Central memory CD4-positive, alpha-beta T cell (primary cell): ENCODE measurements around the gene BLCAP.
A peak's percentile ranks its signal among the peaks of the same experiment; 100 is the strongest.
"Not testable (repeated sequence)": the region's sequence is repeated elsewhere in the genome, so short reads cannot be mapped to it uniquely, and the experiment has no call there.

Experiments used
- DNase-seq: peaks from one replicate; pipeline ENCODE4 v3.0.0; 2022
- total RNA-seq, 3 experiments: gene quantifications; one replicate each; lab custom pipeline; 2026; lab: John Stamatoyannopoulos, UW

The BLCAP gene, protein sequence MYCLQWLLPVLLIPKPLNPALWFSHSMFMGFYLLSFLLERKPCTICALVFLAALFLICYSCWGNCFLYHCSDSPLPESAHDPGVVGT
- 34.7 to 75.5 (median 45.0) reads per million in 3 experiments for total RNA-seq

DNA sequence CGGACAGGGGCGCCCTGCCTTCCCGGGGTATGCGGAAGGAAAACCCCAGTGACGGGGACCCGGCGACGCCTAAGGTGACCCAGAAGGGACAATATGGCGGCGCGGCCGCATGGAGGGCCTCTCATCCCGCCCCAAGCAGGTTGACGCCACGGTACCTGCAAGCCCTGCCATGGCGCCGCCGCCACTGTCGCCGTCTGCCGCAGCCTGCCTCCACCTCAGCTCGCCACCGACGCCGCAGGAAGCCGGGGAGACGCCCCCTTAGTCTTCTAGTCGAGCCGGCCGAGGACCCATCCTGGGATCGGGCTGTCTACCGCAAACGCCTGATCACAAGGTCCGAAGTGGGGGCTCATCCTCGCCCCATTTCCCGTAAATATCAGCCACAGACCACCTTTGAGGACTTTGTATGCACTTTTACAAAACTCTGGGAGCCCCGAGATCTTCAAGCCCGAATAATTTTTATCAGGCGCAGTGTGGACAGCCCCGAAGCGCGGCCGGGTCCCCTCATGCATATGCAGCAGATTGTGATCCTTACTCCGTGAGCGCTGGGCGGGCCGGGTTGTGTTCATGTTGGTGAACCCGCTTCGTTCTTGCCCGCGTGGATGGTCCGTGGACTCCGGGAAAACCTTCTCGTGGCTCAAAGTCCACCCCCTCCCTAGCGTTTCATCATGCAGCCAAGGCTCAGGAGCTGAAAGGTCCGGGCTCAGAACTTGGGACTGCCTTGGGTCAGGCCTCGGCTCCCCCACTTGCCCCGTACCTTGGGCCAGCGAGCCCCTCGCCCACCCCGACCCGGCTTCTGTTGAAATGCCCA, at the start of gene BLCAP:
TSS of gene BLCAP (minus strand) at position 239 of the 808 bp plus-strand sequence. CDS start 8,702 bp downstream, outside the sequence.
- DNase-seq = peak; percentile 96

DNA sequence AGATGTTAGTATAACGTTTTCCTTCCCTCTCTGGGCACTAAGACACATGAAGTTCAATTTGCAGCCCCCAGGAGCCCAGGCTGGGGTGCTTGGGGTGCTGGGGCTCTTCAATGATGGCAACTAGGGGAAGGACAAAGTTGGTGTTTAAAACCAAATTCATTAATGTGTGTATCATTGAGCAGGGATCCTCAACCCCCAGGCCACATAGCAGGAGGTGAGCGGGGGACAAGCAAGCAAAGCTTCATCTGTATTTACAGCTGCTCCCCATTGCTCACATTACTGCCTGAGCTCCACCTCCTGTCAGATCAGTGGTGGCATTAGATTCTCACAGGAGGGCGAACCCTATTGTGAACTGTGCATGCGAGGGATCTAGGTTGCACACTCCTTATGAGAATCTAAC, 49.8 kb upstream of the BLCAP start:
- not testable (repeated sequence) for DNase-seq

DNA sequence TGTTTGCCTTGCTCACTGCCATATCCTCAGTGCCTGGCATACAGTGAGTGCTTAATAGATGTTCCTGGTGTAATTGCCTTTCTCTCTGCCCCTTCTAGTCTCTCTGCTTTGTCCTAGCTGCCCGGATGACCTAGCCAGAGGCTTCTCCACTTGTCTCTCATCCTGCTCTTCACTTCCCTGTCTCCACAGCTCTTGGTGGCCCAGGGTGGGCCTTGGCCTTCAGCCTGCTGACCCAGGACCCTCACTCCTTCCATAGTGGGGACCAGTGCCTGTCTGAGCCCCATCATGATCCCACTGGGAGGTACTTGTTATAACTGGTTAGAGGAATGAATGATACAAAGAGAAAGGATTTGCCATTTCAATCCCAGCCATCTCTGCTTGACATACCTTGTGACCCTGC, 49.2 kb upstream of the BLCAP start:
- DNase-seq = no peak

DNA sequence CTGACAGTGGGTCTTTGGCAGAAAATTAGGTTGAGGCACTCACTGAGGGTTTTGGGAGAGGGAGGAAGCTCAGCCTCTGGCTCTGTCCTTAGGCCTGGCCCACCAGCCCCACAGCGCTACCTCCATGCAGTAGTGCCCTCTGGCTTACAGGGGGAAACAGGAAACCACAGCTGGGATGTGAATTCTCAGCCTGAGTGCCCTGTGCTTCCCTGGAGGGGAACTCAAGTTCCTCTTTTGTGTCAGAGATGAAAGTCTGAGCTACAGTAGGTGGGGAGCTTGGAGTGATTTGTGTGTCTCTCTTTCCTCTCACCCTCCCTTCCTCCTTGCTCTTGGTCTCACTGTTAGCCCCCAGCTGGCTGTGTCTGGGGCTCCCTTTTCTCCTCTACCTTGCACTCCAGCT, 48.2 kb upstream of the BLCAP start:
- DNase-seq = no peak

DNA sequence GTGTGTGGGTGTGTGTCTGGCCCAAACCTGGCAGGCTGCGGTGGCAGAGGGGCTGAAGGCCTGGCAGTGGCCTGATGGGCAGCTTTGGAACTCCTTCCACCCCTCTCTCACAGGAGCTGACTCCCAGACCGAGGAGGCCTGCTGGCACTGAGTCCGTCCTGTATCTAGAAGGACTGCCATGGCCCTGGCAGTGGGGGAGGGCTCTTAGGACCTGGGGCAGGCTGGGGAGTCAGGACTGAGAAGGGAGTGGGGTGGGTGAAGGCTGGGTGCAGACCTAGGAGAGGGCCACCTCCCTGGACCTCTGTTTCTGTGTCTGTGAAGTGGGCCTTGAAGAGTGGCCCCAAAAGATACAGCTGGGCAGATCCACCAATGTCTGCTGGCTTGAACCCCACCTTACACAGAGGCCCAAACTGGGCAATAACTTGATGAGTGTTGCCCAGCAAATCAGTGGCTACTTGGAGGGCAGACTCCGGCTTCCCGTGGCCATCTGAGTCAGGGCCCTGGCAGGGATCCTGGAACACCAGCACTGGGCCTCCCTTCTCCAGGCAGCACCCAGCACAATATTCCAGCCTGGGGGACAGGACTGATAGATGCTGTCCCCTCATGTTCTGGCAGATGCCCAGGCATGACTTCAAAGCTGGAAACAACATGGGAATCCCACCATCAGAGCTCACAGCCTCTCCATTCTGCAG, 46.7 kb upstream of the BLCAP start:
- DNase-seq = no peak

DNA sequence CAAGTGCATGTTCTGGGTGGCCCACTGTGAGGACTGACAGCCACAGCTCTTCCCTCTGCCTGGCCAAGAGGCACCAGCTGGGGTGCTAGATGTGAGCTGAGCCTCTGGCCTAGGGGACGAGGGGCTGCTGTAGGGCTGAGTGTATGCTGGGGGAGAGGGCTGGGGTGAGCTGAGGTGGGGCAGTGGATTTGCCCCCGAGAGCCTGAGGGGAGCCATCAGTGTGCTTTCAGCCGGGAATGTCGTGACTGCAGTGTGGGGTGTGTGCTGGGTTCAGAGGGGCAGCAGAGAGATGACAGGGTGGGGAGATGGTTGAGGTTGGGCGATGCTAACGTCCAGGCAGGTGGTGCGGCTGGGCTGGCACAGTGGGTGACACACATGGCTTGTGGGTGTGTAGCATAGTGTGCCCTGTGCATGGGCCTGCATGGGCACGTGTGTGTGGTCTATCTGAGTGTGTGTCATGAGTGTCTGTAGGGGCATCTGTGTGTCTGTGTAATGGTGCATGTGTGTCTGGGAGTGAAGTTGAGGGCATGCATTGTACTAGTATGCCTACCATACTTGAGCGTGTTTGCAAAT, 46.0 kb upstream of the BLCAP start:
- DNase-seq = no peak

DNA sequence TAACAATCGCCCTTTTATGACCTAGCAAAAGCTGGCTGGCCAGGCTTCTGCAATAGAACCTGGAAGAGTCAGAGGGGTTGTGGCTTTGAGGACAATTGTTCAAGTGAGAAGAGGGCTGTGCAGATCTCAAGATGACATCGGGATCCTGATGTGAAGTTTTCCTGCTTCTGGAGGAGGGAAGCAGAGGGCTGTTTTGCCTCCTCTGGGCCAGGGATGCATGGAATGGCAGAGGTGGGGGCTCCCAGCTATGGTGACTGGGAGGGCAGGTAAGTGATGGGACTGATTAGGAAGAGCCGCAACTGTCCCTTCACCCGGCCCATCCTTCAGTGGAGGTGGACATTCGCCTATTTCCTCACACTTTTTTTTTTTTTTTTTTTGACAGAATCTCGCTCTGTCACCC, 43.4 kb upstream of the BLCAP start:
- DNase-seq = no peak

DNA sequence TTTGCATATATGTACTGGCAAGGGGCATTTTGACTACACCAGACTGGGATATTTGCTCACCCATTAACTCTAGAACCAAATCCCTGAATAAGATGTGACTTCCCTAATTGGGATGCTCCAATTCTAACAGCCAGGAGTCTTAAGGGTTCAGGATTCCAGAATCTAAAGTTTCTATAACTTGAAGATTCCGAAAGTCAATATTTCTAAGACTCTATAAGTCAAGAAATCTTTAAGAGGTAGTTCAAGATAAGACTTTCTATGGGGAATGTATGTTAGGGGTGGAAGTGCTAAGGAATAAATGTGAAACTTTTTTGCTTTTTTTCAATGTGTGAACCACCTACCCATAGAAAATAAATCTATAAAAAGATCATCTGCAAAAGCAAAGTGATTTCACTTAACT, 42.7 kb upstream of the BLCAP start:
- no peak for DNase-seq

DNA sequence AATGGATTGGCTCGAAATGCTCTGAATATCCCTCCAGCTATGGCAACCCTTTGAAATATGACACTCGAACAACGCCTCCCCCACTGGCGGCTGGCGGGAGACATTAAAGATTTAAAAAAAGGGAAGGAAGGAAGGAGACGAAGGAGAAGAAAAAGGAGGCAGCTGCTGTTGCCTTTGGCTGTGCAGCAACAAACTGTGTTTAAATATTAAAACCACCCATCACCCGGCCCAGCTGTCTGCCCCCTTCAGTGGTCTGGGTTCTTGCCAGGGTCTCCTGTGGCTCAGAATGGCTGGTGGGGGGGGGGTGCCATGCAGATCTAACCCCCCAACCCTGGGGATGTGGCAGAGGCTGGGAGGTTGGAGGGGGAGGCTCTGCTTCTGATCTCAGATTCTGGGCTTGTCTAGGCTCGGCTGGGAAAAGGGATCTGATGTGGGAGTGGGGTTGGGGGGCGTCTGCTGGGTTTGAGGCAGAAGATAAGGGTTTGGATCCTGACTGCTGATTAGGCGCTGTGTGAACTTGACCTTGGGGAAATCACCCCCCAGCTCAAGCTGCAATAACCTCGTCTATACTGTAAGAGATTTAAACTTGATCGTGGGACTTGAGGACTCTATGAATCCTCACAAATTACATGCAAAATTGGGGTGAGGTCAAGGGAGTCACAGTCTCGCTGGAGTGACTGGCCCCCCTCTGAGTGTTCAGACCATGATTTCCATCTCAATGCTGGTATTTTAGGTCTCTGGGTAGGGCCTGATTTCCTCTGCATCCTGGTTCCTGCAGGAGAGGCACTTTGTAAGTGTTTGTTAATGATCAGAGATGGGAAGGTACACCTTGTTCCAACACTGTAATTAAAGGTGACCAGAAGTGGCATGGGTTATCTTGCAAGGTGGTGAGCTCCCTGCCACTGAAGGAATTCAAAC, 40.3 kb upstream of the BLCAP start:
- DNase-seq = no peak

DNA sequence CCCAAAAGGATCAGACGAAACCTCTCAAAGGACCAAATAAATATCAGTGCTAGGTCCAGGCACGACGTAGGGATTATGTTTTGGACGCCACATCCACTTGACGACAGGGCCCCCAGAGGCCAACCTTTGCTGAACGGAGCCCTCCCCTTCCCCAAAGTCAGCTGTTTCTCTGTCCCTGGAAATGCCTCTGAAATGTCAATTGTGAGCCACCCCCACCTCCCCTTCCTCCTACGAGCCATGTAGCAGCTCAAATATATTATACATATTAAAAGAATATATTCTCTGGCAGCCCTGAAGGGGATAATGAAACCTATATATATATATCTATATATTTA, 39.6 kb upstream of the BLCAP start:
- DNase-seq = no peak

DNA sequence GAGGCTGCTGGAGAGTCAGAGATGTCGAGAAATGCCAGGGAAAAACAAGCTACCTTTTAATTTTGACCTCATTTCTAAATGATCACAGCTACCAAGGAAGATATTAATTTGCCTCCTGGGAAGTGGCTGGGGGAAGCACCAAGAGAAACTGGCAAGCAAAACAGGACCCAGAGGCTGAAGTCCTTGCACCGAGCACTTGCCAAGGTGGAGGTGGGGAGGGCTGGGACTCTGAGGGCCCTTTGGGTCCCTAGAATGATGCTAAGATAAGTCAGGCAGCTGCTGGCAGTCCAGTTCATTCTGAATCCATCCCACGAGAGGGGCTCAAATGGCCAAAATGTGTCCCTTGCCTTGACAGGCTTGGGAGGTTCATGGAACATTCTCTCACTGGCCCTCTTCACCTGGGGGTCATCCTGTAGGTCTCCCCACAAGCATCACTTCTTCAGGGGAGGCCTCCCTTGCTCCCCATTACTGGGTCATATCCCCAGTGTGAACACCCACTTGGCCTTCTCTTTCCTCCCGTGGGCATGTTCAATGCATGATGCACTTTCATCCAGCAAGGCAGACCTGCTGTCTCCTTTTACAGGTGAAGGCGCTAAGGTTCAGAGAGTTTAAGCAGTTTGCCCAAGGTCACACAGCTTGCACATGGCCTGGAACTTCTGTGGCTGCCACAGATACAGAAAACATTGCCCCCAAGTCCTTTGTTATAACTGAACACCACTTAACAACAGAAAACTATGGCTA, 39.1 kb upstream of the BLCAP start:
- DNase-seq = no peak

DNA sequence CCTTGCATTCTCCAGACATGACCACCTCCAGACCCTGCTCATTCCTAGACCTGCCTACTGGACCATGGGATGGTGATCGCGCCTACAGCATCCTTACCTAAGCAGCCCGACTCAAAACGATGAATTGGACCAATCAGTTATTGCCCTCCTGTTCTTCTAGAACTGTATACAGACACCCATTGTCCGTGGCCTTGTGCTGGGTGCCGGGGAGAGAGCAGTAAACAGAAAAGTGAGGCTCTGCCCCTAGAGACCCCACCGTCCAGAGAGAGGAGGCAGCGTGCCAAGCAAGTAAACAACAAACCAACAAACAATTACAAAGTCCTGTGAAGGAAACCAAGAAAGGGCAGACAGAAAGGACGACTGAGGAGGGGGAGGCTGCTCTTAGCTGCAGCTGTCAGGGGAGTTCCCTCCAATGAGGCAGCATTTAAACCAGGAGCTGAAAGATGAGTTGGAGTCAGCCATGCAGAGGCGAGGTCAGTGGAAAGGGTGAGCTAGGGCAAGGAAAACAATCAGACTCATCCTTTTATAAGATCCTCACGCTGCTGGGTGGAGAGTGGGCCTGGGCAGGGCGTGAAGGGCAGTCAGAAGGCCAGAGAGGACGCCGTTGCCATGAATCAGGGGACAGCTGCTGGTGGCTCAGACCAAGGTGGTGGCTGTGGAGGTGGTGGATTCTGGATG, 37.6 kb upstream of the BLCAP start:
- DNase-seq = no peak

DNA sequence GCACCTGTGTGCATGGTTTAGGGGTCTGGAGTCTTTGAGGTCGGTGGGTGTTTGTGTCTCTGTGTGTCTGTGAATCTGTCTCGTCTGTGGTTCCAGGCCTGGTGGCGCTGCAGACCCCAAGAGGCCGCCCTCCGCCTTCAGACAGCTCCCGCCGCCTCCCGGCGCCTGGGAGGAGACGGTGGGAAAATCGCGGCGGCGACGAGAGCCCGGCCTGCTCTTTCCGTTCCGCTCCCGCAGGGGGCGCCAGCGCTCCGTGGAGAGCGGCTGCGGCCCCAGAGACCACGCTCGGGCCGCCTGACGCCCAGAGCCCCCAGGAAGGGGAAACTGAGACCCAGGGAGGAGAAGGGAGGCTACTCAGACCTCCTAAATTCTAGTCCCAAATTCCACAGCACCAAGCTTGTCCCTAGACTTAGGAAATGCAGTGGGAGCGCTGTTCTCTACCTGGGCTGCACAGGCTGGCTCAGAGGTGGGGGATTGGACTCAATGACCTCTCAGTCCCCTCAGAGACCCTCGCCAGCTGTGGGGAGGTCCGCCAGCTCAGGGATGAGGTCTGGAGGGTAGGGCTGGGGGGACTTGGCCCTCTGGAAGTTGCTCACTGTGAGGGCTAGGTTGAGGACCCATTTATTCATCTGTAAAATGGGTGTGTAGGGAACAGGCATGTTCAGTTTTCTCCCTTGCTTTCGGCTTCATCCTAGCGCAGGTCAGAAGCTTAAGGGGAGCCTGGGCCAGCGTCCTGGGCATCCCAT, 36.9 kb upstream of the BLCAP start:
- peak; percentile 10 for DNase-seq

DNA sequence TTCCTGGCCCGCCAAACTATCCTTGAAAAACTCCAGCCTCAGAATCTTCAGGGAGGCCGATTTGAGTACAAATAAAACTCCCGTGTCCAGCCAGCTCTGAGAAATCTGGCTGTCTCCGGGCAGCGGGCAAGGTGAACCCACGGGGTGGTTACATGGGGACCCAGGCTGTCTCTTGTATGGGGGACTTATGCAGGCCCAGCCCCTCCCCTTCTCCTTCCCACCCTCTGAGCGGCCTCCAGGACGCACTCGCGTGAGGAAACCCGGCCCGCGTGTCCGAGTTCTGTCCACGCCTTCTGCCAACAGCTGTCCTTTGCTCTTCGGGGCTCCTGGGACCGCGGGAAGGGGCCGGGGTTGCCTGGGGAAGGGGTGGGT, 36.3 kb upstream of the BLCAP start:
- DNase-seq = no peak

DNA sequence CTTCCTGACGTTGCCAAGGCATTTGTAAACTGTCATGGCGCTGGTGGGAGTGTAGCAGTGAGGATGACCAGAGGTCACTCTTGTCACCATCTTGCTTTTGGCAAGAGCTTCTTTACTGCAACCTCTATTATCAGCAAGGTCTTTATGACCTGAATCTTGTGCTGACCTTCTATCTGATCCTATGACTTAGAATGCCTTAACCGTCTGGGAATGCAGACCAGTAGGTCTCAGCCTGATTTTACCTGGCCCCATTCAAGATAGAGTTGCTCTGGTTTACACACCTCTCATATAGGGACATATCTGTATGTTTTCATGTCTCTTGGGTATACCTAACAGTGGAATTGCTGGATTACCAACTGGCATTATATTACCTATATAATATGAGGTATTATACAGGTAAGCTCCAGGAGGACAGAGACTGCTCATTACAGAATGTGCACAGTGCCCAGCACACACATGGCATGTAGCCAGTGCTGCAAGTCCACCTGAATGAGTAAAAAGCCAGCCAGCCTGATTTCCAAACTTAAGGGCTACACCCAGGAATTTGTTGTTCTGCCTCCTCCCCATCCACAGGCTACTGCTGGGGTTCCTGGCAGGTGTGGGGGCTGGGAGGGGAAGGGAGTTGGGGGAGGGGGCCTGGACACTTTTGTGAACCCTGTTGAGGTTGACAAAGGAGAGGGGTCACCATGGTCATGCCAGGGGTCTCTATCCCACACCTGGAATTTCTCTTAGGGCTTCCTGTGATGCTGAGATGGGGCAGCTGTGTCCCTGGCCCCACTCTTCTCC, 35.2 kb upstream of the BLCAP start:
- no peak for DNase-seq

DNA sequence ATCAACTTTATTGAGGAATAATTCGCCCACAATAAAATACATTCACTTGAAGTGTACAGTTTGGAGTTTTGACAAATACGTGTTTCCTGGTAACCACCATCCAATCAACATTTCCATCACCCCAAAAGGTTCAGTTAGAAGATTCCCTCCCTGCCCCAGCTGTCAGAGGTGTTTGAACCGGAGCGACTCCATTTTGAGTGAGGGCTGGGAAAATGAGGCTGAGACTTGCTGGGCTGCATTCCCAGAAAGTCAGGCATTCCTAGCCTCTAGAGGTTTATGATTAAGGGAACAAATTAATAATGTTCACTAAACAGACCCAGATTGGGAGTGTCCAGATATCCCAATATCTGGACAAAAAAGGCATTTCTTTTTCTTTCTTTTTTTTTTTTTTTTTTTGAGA, 33.0 kb upstream of the BLCAP start:
- DNase-seq = no peak

DNA sequence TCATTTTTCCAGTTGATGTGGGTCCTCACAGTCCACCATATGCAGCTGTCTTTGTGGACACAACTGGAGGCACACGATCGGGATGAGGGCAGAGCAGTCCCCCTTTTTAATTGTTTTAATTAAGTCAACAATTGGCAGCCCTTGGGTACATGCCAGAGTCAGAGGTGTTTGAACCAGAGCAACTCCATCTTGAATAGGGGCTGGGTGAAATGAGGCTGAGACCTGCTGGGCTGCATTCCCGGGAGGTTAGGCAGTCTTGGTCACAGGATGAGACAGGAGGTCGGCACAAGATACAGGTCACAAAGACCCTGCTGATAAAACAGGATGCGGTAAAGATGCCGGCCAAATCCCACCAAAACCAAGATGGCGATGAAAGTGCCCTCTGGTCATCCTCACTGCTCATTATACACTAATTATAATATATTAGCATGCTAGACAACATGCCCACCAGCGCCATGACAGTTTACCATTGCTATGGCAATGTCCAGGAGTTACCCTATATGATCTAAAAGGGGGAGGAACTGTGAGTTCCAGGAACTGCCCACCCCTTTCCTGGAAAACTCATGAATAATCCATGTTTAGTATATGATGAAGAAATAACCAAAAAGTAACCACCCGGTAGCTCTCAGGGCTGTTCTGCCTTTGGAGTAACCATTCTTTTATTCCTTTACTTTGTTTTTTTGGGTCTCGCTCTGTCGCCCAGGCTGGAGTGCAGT, 31.8 kb upstream of the BLCAP start:
- DNase-seq = no peak

DNA sequence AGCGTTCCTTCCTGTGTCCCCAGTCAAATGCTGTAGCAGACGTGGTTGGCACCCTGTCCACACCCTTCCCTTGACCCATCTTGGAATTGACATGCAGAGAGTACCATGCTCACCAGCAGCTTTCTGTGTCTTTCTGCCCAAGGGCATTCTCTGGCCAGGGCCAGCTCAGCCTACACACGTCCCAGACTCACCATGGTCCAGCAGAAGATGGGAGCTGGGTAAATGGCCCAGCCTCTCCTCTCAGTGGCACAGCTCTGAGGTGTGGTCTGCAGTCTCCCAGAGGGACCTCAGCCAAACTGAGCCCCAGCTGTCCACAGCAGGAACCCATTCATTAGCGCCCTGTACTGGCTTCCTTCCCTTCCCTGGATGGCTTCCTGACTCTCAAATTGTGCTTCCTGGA, 31.1 kb upstream of the BLCAP start:
- DNase-seq = no peak

DNA sequence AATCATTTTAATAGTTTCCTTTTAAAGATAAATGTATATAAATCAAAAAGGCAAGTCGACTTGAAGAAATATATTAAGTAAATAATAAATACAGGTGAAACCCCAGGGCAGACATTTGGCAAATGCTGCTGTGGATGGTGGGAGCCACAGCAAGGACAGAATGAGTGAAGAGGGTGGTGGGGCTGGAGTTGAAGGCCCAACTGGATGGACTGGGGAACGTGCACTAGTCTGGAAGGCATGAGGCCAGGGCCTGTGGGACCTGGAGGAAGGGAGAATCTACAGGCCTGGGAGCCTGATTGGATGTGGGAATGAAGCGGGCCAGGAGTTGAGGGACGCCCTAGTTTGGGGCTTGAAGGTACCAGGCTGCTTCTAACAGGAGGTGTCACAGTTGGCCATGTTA, 30.6 kb upstream of the BLCAP start:
- no peak for DNase-seq
